ENCODE results near the gene USE1. TPM values are rescaled to one million over a fixed set of nuclear protein-coding genes. Genes with fewer than 3 reads are reported as not detected.
A peak's percentile ranks its signal among the peaks of the same experiment; 100 is the strongest.

Gene USE1
- total RNA-seq, 4 donors from 2014 or later: 18.3 to 30.7 (median 24.5) TPM

GRCh38 chr19:17206736-17207581 lies 8.2 kb upstream of the USE1 start:
- in situ Hi-C loops (cut with MboI; ENCODE audit: low pct_ligation_motif_present in 1 of 4, low pct_unique_long_range_greater_than_20kb in 1 of 4, low sequenced_read_pairs in 3 of 4): loop anchor here in 1 of 4 donors (10.0 kb wide), 1 partner anchor 78 kb away; the partner anchor contains the start of gene ANKLE1

GRCh38 chr19:17209126-17210036 lies 5.8 kb upstream of the USE1 start:
- Histone ChIP-seq H3K4me1 (peaks cover 0 to under 1% (median under 1%) of the 10 kb centered on the region in 4 donors), H3K4me3 (no peak overlapping the region), H3K9me3 (no peaks in the 10 kb centered on the region), H3K27me3 (no peaks in the 10 kb centered on the region), H3K27ac (no peak overlapping the region), H3K36me3 (peaks cover 0 to 10% (median 4%) of the 10 kb centered on the region in 4 donors)
- in situ Hi-C loops (cut with MboI; ENCODE audit: low pct_ligation_motif_present in 1 of 4, low pct_unique_long_range_greater_than_20kb in 1 of 4, low sequenced_read_pairs in 3 of 4) (loop anchor here in 2 of 4 donors (10.0 kb wide), 1 partner anchor 75 kb away; the partner anchor contains the start of gene ANKLE1 (in 2 of the 2)), intact Hi-C loops (cut with DNase I; ENCODE audit: low total_unique reads) (no loop called here)
- 74% methylated on average over 28 of the region's 28 CpGs; no CpG with 5 or more reads in 1 of the 2 donors for WGBS, 2 donors (ENCODE audit: low coverage in 1 of 2)
- peak; percentile 69 for DNase-seq
- TF ChIP-seq CTCF (IDR thresholded peaks at IDR 0.05) (no peak), POLR2AphosphoS5 (IDR thresholded peaks at IDR 0.05) (no peak), POLR2A (IDR thresholded peaks at IDR 0.05) (no peak), EP300 (IDR thresholded peaks at IDR 0.05; ENCODE audit: low read depth) (no peak)

More at GRCh38 chr19:17206736-17207581, 8.2 kb upstream of the USE1 start:
- no peak for TF ChIP-seq EP300 (IDR thresholded peaks at IDR 0.05; ENCODE audit: low read depth)
- no peak for TF ChIP-seq CTCF (IDR thresholded peaks at IDR 0.05)
- TF ChIP-seq POLR2A (IDR thresholded peaks at IDR 0.05): no peak
- no peak for TF ChIP-seq POLR2AphosphoS5 (IDR thresholded peaks at IDR 0.05)
- H3K27me3 ChIP-seq: no peaks in the 10 kb centered on the region
- no peak for DNase-seq
- WGBS, 2 donors (ENCODE audit: low coverage in 1 of 2): 95 to 100% methylated on average over 1 to 25 of the region's 25 CpGs
- no peaks in the 10 kb centered on the region for H3K9me3 ChIP-seq
- H3K4me3 ChIP-seq: no peak overlapping the region
- intact Hi-C loops (cut with DNase I; ENCODE audit: low total_unique reads): no loop called here
- no peak overlapping the region for H3K27ac ChIP-seq
- H3K36me3 ChIP-seq: peaks cover 0 to 14% (median 6%) of the 10 kb centered on the region in 4 donors
- H3K4me1 ChIP-seq: no peaks in the 10 kb centered on the region

- in situ Hi-C loops (cut with MboI; ENCODE audit: low pct_ligation_motif_present in 1 of 4, low pct_unique_long_range_greater_than_20kb in 1 of 4, low sequenced_read_pairs in 3 of 4): loop anchor here in 1 of 4 donors (10.0 kb wide), 1 partner anchor 75 kb away; the partner anchor contains the start of gene ANKLE1
- TF ChIP-seq CTCF (IDR thresholded peaks at IDR 0.05) (no peak), POLR2AphosphoS5 (IDR thresholded peaks at IDR 0.05) (no peak), POLR2A (IDR thresholded peaks at IDR 0.05) (no peak), EP300 (IDR thresholded peaks at IDR 0.05; ENCODE audit: low read depth) (no peak)
- H3K4me1 ChIP-seq: peaks cover 0 to 10% (median 5%) of the 10 kb centered on the region in 4 donors
Measured at GRCh38 chr19:17210296-17210695, 4.9 kb upstream of the USE1 start.

More at GRCh38 chr19:17210296-17210695, 4.9 kb upstream of the USE1 start:
- no peaks in the 10 kb centered on the region for H3K9me3 ChIP-seq
- WGBS, 2 donors (ENCODE audit: low coverage in 1 of 2): 82% methylated on average over 10 of the region's 14 CpGs; no CpG with 5 or more reads in 1 of the 2 donors
- no peak overlapping the region for H3K4me3 ChIP-seq
- no peaks in the 10 kb centered on the region for H3K27me3 ChIP-seq
- peaks cover 0 to 10% (median 4%) of the 10 kb centered on the region in 4 donors for H3K36me3 ChIP-seq
- no peak for DNase-seq
- intact Hi-C loops (cut with DNase I; ENCODE audit: low total_unique reads): no loop called here
- H3K27ac ChIP-seq: no peak overlapping the region

Data from transverse colon (tissue), 4 donors.